Nephron progenitor cell (in vitro differentiated cells): ENCODE measurements around the gene ARID4A.

Experiments
- DNase-seq: peaks from one replicate; pipeline ENCODE4 v3.0.0; 2021
- H3K27ac Mint-ChIP-seq: 2 replicates; pipeline ENCODE4 v1.8.0; 2021; ENCODE audit warnings: mild to moderate bottlenecking, moderate library complexity, mixed read lengths
- H3K27me3 Mint-ChIP-seq: 2 replicates; pipeline ENCODE4 v1.8.0; 2021; ENCODE audit warnings: mild to moderate bottlenecking, low read depth, mixed read lengths; ENCODE audit not compliant: poor library complexity
- H3K36me3 Mint-ChIP-seq: 2 replicates; pipeline ENCODE4 v1.8.0; 2021; ENCODE audit warnings: low read depth, mixed read lengths
- H3K4me1 Mint-ChIP-seq: 2 replicates; pipeline ENCODE4 v1.8.0; 2021; ENCODE audit warnings: mixed read lengths
- H3K4me3 Mint-ChIP-seq: 2 replicates; pipeline ENCODE4 v1.8.0; 2021; ENCODE audit warnings: mild to moderate bottlenecking, moderate library complexity, mixed read lengths
- H3K9me3 Mint-ChIP-seq: 2 replicates; pipeline ENCODE4 v1.8.0; 2021; ENCODE audit warnings: mild to moderate bottlenecking, moderate library complexity, mixed read lengths
- TF ChIP-seq, protein P1 (sequence below): fragments of 200-600 bp; sonication (generic); IDR thresholded peaks from 2 replicates; pipeline ENCODE4 v1.5.0; 2021; ENCODE audit warnings: antibody characterized with exemption

The ARID4A gene

DNA sequence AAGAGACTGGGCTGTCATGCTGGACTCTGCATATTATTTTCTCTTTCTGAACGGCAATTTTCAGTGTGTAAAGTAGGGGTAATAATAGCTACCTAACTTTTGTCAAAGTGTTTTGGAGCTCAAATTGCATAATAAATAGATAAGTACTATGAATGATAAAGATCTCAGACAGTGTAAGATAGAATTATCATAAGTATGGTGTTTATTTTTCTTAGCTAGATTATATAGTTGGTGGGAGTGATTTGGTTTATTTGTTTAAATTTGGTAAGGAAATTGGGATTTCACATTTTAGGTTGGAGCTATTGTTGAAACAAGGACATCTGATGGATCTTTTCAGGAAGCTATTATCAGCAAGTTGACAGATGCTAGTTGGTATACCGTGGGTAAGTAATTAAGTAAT is 7.4 kb downstream of the ARID4A start:
- peak overlapping the region; percentile 60 for H3K27ac Mint-ChIP-seq
- H3K9me3 Mint-ChIP-seq: no peaks in the 10 kb centered on the region
- H3K4me1 Mint-ChIP-seq: peaks cover 1% of the 10 kb centered on the region
- H3K36me3 Mint-ChIP-seq: peaks cover 53% of the 10 kb centered on the region
- TF ChIP-seq, protein P1, sequence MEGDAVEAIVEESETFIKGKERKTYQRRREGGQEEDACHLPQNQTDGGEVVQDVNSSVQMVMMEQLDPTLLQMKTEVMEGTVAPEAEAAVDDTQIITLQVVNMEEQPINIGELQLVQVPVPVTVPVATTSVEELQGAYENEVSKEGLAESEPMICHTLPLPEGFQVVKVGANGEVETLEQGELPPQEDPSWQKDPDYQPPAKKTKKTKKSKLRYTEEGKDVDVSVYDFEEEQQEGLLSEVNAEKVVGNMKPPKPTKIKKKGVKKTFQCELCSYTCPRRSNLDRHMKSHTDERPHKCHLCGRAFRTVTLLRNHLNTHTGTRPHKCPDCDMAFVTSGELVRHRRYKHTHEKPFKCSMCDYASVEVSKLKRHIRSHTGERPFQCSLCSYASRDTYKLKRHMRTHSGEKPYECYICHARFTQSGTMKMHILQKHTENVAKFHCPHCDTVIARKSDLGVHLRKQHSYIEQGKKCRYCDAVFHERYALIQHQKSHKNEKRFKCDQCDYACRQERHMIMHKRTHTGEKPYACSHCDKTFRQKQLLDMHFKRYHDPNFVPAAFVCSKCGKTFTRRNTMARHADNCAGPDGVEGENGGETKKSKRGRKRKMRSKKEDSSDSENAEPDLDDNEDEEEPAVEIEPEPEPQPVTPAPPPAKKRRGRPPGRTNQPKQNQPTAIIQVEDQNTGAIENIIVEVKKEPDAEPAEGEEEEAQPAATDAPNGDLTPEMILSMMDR: no peak
- no peak overlapping the region for H3K4me3 Mint-ChIP-seq
- no peaks in the 10 kb centered on the region for H3K27me3 Mint-ChIP-seq
- DNase-seq: no peak

DNA sequence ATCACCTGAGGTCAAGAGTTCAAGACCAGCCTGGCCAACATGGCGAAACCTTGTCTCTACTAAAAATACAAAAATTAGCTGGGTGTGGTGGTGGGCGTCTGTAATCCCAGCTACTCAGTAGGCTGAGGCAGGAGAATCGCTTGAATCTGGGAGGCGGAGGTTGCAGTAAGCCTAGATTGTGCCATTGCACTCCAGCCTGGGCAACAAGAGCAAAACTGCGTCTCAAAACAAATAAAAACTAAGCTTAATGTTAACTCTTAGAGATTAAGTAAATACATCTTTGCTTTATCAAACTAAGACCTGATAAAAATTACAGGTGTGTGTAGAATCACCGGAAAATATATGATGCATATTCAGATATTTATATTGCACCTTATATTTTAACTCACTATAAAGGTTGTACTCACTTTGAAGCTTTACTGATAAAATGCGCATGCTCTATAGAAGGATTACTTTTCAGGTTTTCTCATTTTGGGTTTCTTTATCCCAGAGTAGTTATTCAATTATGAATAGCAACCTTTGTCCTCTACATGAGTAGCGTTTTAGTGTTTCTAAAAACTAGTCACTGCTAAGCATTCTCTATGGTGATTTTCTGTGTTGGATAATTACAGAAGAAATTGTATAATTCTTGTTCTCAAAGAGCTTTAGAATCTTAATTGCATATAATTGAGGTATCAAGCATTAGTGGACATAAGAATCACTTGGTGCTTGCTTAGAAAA is 9.4 kb downstream of the ARID4A start:
- Mint-ChIP-seq H3K9me3 (no peaks in the 10 kb centered on the region), H3K27me3 (no peaks in the 10 kb centered on the region), H3K36me3 (peaks cover 47% of the 10 kb centered on the region), H3K4me3 (no peak overlapping the region), H3K27ac (no peak overlapping the region), H3K4me1 (no peaks in the 10 kb centered on the region)
- TF ChIP-seq, protein P1: no peak
- DNase-seq: no peak

DNA sequence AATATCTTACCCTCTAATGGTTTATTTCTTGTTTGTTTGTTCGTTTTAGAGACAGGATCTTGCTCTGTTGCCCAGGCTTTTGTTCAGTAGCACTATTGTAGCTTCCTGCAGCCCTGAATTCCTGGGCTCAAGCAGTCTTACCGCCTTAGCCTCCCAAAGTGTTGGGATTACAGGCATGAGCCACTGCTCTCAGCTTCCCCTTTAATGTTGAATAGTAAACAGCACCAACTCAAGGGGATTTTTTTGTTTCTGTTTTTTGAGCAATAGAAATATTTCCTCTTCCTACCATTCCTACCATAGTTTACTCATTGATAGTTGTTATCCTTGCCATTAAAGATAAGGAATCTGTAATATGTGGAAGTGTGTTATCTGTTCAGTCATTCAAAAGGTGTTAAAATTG is 10.7 kb downstream of the ARID4A start:
- no peak for DNase-seq
- Mint-ChIP-seq H3K9me3 (no peaks in the 10 kb centered on the region), H3K4me1 (no peaks in the 10 kb centered on the region), H3K27me3 (no peaks in the 10 kb centered on the region), H3K27ac (no peak overlapping the region), H3K4me3 (no peak overlapping the region), H3K36me3 (peaks cover 49% of the 10 kb centered on the region)
- TF ChIP-seq, protein P1: no peak

DNA sequence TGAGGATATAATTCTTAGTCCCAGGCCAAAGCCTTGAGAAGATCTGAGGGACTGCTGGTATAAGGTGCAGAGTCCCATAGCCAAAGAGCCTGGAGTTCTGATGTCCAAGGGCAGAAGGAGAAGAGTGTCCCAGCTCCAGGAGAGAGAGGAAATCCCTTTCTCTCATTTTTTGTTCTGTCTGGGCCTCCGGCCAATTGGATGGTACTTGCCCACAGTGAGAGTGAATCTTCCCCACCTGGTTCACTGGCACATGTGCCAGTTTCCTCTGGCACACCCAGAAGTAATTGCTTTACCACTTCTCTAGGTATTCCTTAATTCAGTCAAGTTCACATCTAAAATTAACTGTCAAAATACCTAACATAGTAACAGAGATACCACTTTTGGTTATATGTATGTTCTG is 15.3 kb downstream of the ARID4A start:
- Mint-ChIP-seq H3K27me3 (no peaks in the 10 kb centered on the region), H3K4me1 (no peaks in the 10 kb centered on the region), H3K36me3 (peaks cover 68% of the 10 kb centered on the region), H3K4me3 (no peak overlapping the region), H3K27ac (peak overlapping the region; percentile 18), H3K9me3 (no peaks in the 10 kb centered on the region)
- no peak for DNase-seq
- TF ChIP-seq, protein P1: no peak

DNA sequence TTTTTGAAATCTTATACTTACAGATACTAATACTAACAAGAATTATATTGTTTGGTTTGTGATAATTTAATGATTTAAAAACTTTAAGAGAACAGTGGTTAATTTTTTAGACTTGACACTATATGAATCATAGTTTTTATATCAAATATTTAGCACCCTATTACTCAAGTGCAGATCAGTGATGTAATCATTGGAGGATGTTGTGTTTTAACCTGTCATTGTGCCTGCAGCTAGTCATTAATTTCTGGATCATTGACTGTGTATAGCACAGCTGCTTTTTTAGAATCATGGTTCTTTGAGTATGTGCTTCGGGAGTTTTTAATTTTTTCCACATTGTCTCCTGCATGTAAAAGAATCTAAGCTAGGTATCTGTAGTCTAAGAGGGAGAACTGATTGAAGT is 17.3 kb downstream of the ARID4A start:
- H3K27me3 Mint-ChIP-seq: no peaks in the 10 kb centered on the region
- TF ChIP-seq, protein P1: no peak
- H3K4me3 Mint-ChIP-seq: no peak overlapping the region
- peaks cover 66% of the 10 kb centered on the region for H3K36me3 Mint-ChIP-seq
- H3K9me3 Mint-ChIP-seq: no peaks in the 10 kb centered on the region
- no peak overlapping the region for H3K27ac Mint-ChIP-seq
- no peak for DNase-seq
- H3K4me1 Mint-ChIP-seq: no peaks in the 10 kb centered on the region

DNA sequence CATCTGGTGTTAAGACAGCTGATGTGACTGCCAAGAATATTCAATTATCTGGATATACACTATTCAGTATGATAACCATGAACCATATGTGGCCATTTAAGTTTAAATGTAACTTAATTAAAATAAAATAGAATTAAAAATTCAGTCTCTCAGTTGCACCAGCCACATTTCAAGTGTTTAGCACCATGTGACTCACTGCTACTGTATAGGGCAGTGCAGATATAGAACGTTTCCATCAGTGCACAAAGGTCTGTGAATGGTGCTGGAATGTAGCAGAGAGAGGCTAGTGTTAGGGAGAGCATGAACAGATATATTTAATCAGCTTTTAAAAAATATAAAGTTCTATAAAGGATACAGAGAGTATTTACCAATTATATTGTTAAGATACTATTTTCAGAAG is 28.7 kb downstream of the ARID4A start:
- peaks cover 11% of the 10 kb centered on the region for H3K4me1 Mint-ChIP-seq
- H3K4me3 Mint-ChIP-seq: no peak overlapping the region
- H3K27ac Mint-ChIP-seq: no peak overlapping the region
- DNase-seq: no peak
- TF ChIP-seq, protein P1: no peak
- no peaks in the 10 kb centered on the region for H3K9me3 Mint-ChIP-seq
- peaks cover 70% of the 10 kb centered on the region for H3K36me3 Mint-ChIP-seq
- no peaks in the 10 kb centered on the region for H3K27me3 Mint-ChIP-seq
